ENCODE data around the gene GPAM. TPM values are rescaled to one million over a fixed set of nuclear protein-coding genes. Genes with fewer than 3 reads are reported as not detected.
"Not testable (repeated sequence)": the region's sequence is repeated elsewhere in the genome, so short reads cannot be mapped to it uniquely, and the experiment has no call there.

GPAM gene
- total and polyA plus RNA-seq, 12 donors: 10.7 to 36.6 (median 20.6) TPM

DNA sequence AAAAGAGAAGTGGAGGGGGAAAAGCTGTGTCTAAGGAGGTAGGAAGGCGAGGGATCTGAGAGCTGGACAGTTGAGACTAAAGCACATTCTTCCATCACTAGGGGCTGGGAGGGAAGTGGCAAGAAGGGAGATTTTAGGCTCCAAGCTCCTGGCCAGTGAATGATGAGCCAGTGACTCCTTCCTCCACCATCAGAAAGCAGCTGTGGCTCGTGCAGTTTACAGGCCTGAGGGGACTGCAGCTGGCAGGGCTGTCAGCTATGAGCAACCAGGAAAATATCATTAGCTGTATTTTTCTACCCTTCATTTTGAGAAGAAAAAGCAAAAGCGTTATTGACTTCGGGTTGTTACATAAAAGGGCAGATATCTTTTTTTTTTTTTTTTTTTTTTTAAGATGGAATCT, 60.7 kb downstream of the GPAM start:
- intact Hi-C loops (cut with DNase I): no loop called here
- no peaks in the 10 kb centered on the region for H3K4me1 ChIP-seq
- H3K27me3 ChIP-seq: peaks cover 0 to 7% (median 0%) of the 10 kb centered on the region in 7 donors
- DNase-seq (no peak), ATAC-seq (peak in 3 of 8 donors; percentile 32 to 58 (median 53))
- no peaks in the 10 kb centered on the region for H3K36me3 ChIP-seq
- 62 to 69% methylated on average over 4 of the region's 4 CpGs for WGBS, 2 donors
- no peak overlapping the region for H3K27ac ChIP-seq
- H3K9me3 ChIP-seq: no peaks in the 10 kb centered on the region
- TF ChIP-seq, protein P1, sequence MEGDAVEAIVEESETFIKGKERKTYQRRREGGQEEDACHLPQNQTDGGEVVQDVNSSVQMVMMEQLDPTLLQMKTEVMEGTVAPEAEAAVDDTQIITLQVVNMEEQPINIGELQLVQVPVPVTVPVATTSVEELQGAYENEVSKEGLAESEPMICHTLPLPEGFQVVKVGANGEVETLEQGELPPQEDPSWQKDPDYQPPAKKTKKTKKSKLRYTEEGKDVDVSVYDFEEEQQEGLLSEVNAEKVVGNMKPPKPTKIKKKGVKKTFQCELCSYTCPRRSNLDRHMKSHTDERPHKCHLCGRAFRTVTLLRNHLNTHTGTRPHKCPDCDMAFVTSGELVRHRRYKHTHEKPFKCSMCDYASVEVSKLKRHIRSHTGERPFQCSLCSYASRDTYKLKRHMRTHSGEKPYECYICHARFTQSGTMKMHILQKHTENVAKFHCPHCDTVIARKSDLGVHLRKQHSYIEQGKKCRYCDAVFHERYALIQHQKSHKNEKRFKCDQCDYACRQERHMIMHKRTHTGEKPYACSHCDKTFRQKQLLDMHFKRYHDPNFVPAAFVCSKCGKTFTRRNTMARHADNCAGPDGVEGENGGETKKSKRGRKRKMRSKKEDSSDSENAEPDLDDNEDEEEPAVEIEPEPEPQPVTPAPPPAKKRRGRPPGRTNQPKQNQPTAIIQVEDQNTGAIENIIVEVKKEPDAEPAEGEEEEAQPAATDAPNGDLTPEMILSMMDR (IDR thresholded peaks at IDR 0.05): no peak
- H3K4me3 ChIP-seq: no peak overlapping the region

DNA sequence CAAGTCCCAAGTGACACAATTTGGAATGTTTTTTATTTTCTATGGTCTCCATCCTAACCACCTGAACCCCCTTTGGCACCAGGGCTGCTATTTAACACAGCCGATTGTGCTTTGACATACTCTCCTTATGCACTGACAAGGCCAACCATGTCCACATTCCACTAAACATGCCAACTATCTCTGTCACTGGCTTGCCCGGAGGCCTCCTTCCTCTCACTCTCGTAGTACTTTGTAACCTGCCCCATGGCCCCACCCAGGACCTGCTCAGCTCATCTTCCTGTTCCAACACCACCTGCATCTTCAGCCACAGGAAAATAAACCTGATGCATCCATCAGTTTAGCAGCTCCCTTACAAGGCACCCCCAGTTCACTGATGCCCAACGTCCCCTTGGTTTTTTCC, 63.1 kb downstream of the GPAM start:
- WGBS, 2 donors: 65 to 76% methylated on average over 4 of the region's 4 CpGs
- H3K4me3 ChIP-seq: no peak overlapping the region
- ATAC-seq: no peak
- H3K9me3 ChIP-seq: no peaks in the 10 kb centered on the region
- peaks cover 0 to 3% (median 0%) of the 10 kb centered on the region in 7 donors for H3K27me3 ChIP-seq
- DNase-seq: no peak
- no peaks in the 10 kb centered on the region for H3K36me3 ChIP-seq
- no peak overlapping the region for H3K27ac ChIP-seq
- intact Hi-C loops (cut with DNase I): no loop called here
- H3K4me1 ChIP-seq: no peaks in the 10 kb centered on the region
- TF ChIP-seq, protein P1 (IDR thresholded peaks at IDR 0.05): no peak

DNA sequence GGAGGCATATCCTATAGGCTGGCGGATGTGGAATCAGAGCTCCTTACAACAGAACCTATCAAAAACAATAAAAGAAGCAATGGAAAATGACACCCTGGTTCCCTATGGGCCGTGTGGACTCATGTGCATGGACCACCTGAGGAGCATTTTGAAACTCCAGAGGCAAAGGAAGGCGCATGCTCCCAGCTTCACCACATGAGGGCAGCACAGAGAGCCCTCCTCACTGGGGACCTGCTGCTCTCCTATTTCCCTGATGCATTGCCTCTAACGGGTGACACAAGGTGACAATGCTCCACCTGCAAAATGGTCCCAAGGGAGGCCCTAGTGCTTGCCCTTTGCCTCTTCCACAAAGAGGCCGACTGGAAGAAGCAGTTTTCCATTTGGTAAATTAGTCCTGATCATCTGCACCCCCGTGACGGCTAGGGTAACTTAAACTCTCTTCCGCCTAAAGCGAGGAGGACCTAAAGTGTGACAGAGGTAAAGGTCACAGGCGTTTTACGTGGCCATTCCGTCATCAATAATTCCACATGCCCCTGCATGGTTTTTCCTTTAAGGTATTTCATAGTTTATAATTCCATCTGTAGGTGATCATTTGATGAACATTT, 67.7 kb downstream of the GPAM start:
- Histone ChIP-seq H3K4me3 (no peak overlapping the region), H3K9me3 (peaks cover 0 to 2% (median 0%) of the 10 kb centered on the region in 11 donors), H3K36me3 (no peaks in the 10 kb centered on the region), H3K27ac (no peak overlapping the region), H3K4me1 (no peaks in the 10 kb centered on the region), H3K27me3 (peaks cover 0 to under 1% (median 0%) of the 10 kb centered on the region in 7 donors)
- DNase-seq: no peak
- intact Hi-C loops (cut with DNase I): no loop called here
- WGBS, 2 donors: 57 to 63% methylated on average over 12 of the region's 12 CpGs
- ATAC-seq: peak in 2 of 8 donors; percentile 46 to 65
- TF ChIP-seq, protein P1 (IDR thresholded peaks at IDR 0.05): peak; percentile 9 to 74 (median 67)

DNA sequence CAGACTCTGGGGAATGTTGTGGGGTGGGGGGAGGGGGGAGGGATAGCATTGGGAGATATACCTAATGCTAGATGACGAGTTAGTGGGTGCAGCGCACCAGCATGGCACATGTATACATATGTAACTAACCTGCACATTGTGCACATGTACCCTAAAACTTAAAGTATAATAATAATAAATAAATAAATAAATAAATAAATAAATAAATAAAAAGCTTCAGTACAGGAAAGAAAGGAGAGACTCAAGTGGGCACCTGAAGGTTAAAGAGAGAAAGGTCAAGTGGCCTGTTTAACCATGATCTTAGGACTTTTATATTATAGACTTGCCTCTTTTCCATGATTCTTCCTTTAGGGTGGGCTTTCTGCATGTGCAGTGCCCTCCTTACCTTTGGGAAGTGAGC, 73.8 kb downstream of the GPAM start:
- H3K4me3 ChIP-seq; H3K27me3 ChIP-seq; H3K9me3 ChIP-seq; DNase-seq; H3K27ac ChIP-seq; H3K36me3 ChIP-seq; intact Hi-C loops (cut with DNase I); H3K4me1 ChIP-seq; ATAC-seq: not testable (repeated sequence)
- WGBS, 2 donors: 76 to 100% methylated on average over 1 to 2 of the region's 2 CpGs

Other genes with a start within 250 kb of the GPAM start
- not detected for gene TECTB, start 99.6 kb upstream of the GPAM start, total RNA-seq
- not detected for gene TECTB, start 99.6 kb upstream of the GPAM start, polyA plus RNA-seq
- gene ACSL5, start 190.4 kb upstream of the GPAM start, total RNA-seq: 10 to 100 TPM in 2 of 10 donors, 1 to 10 TPM in 8; 3.1 to 17.4 (median 5.9) TPM
- 1 to 10 TPM; 7.3 to 8.9 TPM for gene ACSL5, start 190.4 kb upstream of the GPAM start, polyA plus RNA-seq